Measurements from ENCODE around the gene LAMB1. TPM values are rescaled to one million over a fixed set of nuclear protein-coding genes. Genes with fewer than 3 reads are reported as not detected.

LAMB1 gene
- total RNA-seq, 1 donor from 2014 or later = 198 TPM

GRCh38 chr7:107998660-107999480 lies 4.1 kb downstream of the LAMB1 start:
- DNase-seq (ENCODE audit: low spot score) = no peak

GRCh38 chr7:107998150-107998549 lies 4.8 kb downstream of the LAMB1 start:
- no peak for DNase-seq (ENCODE audit: low spot score)

GRCh38 chr7:107996072-107996882 lies 6.7 kb downstream of the LAMB1 start:
- no peak for DNase-seq (ENCODE audit: low spot score)

- no peak for DNase-seq (ENCODE audit: low spot score)
Observed at GRCh38 chr7:107995184-107996071, 7.5 kb downstream of the LAMB1 start.

- DNase-seq (ENCODE audit: low spot score) = no peak
Observed at GRCh38 chr7:107994421-107995030, 8.4 kb downstream of the LAMB1 start.

GRCh38 chr7:107993891-107994291 lies 9.1 kb downstream of the LAMB1 start:
- no peak for DNase-seq (ENCODE audit: low spot score)

- no peak for DNase-seq (ENCODE audit: low spot score)
Observed at GRCh38 chr7:107989618-107990373, 13.2 kb downstream of the LAMB1 start.

- DNase-seq (ENCODE audit: low spot score) = no peak
Observed at GRCh38 chr7:107982918-107983389, 20.0 kb downstream of the LAMB1 start.

GRCh38 chr7:107982042-107982840 lies 20.7 kb downstream of the LAMB1 start:
- no peak for DNase-seq (ENCODE audit: low spot score)

GRCh38 chr7:107981466-107981865 lies 21.5 kb downstream of the LAMB1 start:
- no peak for DNase-seq (ENCODE audit: low spot score)

- no peak for DNase-seq (ENCODE audit: low spot score)
Observed at GRCh38 chr7:107980671-107981190, 22.2 kb downstream of the LAMB1 start.

- DNase-seq (ENCODE audit: low spot score) = no peak
Observed at GRCh38 chr7:107980171-107980570, 22.8 kb downstream of the LAMB1 start.

- DNase-seq (ENCODE audit: low spot score) = no peak
Observed at GRCh38 chr7:107978815-107979408, 24.0 kb downstream of the LAMB1 start.

- DNase-seq (ENCODE audit: low spot score) = no peak
Observed at GRCh38 chr7:107977048-107977447, 25.9 kb downstream of the LAMB1 start.

- DNase-seq (ENCODE audit: low spot score) = no peak
Observed at GRCh38 chr7:107976620-107977019, 26.3 kb downstream of the LAMB1 start.

- no peak for DNase-seq (ENCODE audit: low spot score)
Observed at GRCh38 chr7:107975394-107976013, 27.5 kb downstream of the LAMB1 start.

GRCh38 chr7:107973861-107974260 lies 29.1 kb downstream of the LAMB1 start:
- DNase-seq (ENCODE audit: low spot score) = no peak

GRCh38 chr7:107972941-107973376 lies 30.0 kb downstream of the LAMB1 start:
- no peak for DNase-seq (ENCODE audit: low spot score)

GRCh38 chr7:107972075-107972482 lies 30.9 kb downstream of the LAMB1 start:
- DNase-seq (ENCODE audit: low spot score) = no peak
